Caco-2 (cell line): ENCODE measurements around the gene FNDC5. TPM values are rescaled to one million over a fixed set of nuclear protein-coding genes. Genes with fewer than 3 reads are reported as not detected.

Experiments
- BruUV-seq: library from RNA; stranded (reverse); fragments of 400-500 nt; replicated peaks from 2 replicates; lab custom pipeline; 2021; lab: Mats Ljungman, UMichigan
- CTCF ChIA-PET: fragments of 300-600 bp; sonication (Branson Sonifier 250); formaldehyde crosslinking; loops from one replicate; lab custom pipeline; 2022; ENCODE audit warnings: antibody characterized with exemption; lab: Charles Lee
- POLR2A ChIA-PET: fragments of 300-600 bp; sonication (Branson Sonifier 250); formaldehyde crosslinking; loops from one replicate; lab custom pipeline; 2022; ENCODE audit warnings: antibody characterized with exemption; lab: Charles Lee
- DNase-seq, 2 experiments: peaks; one replicate each; pipeline versions ENCODE4 v3.0.0 to v3.0.0-alpha.2; 2020 to 2022
- H3K27me3 ChIP-seq: replicated peaks from 2 replicates; pipeline ENCODE4 v1.6.0; 2011; ENCODE audit warnings: low read length; ENCODE audit not compliant: control insufficient read depth, insufficient read depth
- H3K36me3 ChIP-seq: 2 replicates; pipeline ENCODE4 v1.5.1; 2011; ENCODE audit warnings: low read length; ENCODE audit not compliant: control insufficient read depth, insufficient read depth
- H3K4me1 ChIP-seq: fragments of 250-450 bp; sonication (Bioruptor Pico); 2 replicates; pipeline ENCODE4 v1.5.1; 2020; ENCODE audit warnings: mild to moderate bottlenecking
- H3K4me3 ChIP-seq: 2 replicates; pipeline ENCODE4 v1.5.1; 2011; ENCODE audit warnings: low read depth, mild to moderate bottlenecking, control low read depth, low read length
- H3K9me3 ChIP-seq: fragments of 250-450 bp; sonication (Bioruptor Pico); 2 replicates; pipeline ENCODE4 v1.5.1; 2020; ENCODE audit warnings: mild to moderate bottlenecking, moderate library complexity
- H3K27ac Mint-ChIP-seq: one replicate; pipeline ENCODE4 v1.8.0; 2022; ENCODE audit warnings: mixed read lengths; ENCODE audit not compliant: unreplicated experiment
- H3K27me3 Mint-ChIP-seq: one replicate; pipeline ENCODE4 v1.8.0; 2022; ENCODE audit warnings: mixed read lengths; ENCODE audit not compliant: insufficient read depth, unreplicated experiment
- H3K36me3 Mint-ChIP-seq: one replicate; pipeline ENCODE4 v1.8.0; 2022; ENCODE audit warnings: mild to moderate bottlenecking, mixed read lengths; ENCODE audit not compliant: insufficient read depth, unreplicated experiment
- H3K4me1 Mint-ChIP-seq: one replicate; pipeline ENCODE4 v1.8.0; 2022; ENCODE audit warnings: low read depth, mixed read lengths; ENCODE audit not compliant: unreplicated experiment
- H3K4me3 Mint-ChIP-seq: one replicate; pipeline ENCODE4 v1.8.0; 2022; ENCODE audit warnings: mild to moderate bottlenecking, moderate library complexity, mixed read lengths; ENCODE audit not compliant: unreplicated experiment
- H3K9me3 Mint-ChIP-seq: one replicate; pipeline ENCODE4 v1.8.0; 2022; ENCODE audit warnings: mixed read lengths; ENCODE audit not compliant: unreplicated experiment
- intact Hi-C: fragments of 100-400 bp; cut with micrococcal nuclease; formaldehyde crosslinking; loops from one replicate; pipeline ENCODE4 v1.10.0; 2022; ENCODE audit not compliant: unreplicated experiment
- total RNA-seq: library from RNA; stranded (reverse); gene quantifications from 2 replicates; pipeline ENCODE4 v1.2.3, GENCODE V29; 2022
- TF ChIP-seq, protein P1 (sequence below), 2 experiments: fragments of 200-600 bp in 1 of 2; IDR thresholded peaks; 1 replicate in 1 of 2; 2 replicates in 1 of 2; pipeline versions ENCODE4 v1.5.1 to v1.8.0; 2011 to 2022; ENCODE audit warnings: antibody characterized with exemption in 1 of 2, control low read depth in 1 of 2, inconsistent platforms in 1 of 2, low read depth in 1 of 2, low read length in 1 of 2, mild to moderate bottlenecking in 1 of 2, moderate library complexity in 1 of 2; ENCODE audit not compliant: insufficient read depth in 1 of 2, severe bottlenecking in 1 of 2, unreplicated experiment in 1 of 2

Gene FNDC5
- total RNA-seq, 1 experiment from 2014 or later, result 1.1 TPM

DNA sequence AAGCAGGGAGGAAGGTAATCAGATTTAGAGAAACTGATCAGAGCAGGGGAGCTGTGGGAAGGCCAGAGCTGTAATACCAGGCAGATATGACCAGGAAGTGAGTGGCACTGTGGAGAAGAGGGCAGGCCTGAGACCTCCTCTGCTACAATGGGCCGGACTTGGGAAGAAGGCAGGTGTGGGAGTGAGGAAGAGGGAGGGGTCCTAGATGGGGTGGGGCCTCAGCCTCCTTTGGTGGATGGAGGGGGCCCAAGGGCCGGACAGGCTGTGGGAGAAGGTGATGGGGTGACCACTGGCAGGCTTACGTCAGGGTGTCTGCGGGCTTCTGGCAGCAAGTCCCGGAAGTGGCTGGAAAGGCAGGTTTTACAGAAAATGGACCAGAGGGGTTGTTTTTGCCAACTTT is 10.6 kb upstream of the FNDC5 start:
- Histone ChIP-seq H3K9me3 (no peaks in the 10 kb centered on the region), H3K4me3 (no peak overlapping the region), H3K27me3 (no peaks in the 10 kb centered on the region), H3K4me1 (no peaks in the 10 kb centered on the region), H3K36me3 (no peaks in the 10 kb centered on the region)
- TF ChIP-seq, protein P1, sequence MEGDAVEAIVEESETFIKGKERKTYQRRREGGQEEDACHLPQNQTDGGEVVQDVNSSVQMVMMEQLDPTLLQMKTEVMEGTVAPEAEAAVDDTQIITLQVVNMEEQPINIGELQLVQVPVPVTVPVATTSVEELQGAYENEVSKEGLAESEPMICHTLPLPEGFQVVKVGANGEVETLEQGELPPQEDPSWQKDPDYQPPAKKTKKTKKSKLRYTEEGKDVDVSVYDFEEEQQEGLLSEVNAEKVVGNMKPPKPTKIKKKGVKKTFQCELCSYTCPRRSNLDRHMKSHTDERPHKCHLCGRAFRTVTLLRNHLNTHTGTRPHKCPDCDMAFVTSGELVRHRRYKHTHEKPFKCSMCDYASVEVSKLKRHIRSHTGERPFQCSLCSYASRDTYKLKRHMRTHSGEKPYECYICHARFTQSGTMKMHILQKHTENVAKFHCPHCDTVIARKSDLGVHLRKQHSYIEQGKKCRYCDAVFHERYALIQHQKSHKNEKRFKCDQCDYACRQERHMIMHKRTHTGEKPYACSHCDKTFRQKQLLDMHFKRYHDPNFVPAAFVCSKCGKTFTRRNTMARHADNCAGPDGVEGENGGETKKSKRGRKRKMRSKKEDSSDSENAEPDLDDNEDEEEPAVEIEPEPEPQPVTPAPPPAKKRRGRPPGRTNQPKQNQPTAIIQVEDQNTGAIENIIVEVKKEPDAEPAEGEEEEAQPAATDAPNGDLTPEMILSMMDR (IDR thresholded peaks at IDR 0.05; ENCODE audit: insufficient read depth in 1 of 2, low read depth in 1 of 2, low read length in 1 of 2, severe bottlenecking in 1 of 2, unreplicated experiment in 1 of 2), result no peak
- ChIA-PET CTCF (no interaction called here), POLR2A (no interaction called here)
- DNase-seq, result no peak
- Mint-ChIP-seq H3K36me3 (peaks cover 4% of the 10 kb centered on the region), H3K4me3 (no peak overlapping the region), H3K9me3 (no peaks in the 10 kb centered on the region), H3K27ac (no peak overlapping the region), H3K27me3 (no peaks in the 10 kb centered on the region), H3K4me1 (no peaks in the 10 kb centered on the region)
- intact Hi-C loops, result no loop called here
- no TSS peak for BruUV-seq

DNA sequence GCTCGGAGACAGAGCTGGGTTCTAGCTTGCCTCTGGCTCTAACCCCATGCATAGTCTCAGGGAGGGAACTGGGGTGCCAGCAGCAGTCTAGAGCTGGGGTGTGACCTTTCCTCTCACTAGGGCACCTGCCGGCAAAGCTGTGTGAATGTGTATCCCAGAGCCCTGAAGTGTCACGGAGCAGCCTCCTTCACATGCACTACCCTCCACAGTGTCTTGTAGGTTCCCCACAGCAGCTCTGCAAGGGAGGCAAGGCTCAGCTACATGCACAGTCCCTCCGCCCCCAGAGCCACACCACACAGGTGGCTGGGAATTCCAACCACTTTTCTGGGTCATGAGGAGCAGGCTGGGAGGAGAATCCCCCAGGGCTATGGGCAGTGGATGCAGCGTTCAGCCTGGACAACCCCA is 7.9 kb upstream of the FNDC5 start:
- Histone ChIP-seq H3K4me3 (no peak overlapping the region), H3K9me3 (no peaks in the 10 kb centered on the region), H3K4me1 (no peaks in the 10 kb centered on the region), H3K27me3 (no peaks in the 10 kb centered on the region), H3K36me3 (no peaks in the 10 kb centered on the region)
- BruUV-seq, result no TSS peak
- DNase-seq, result no peak
- TF ChIP-seq, protein P1 (IDR thresholded peaks at IDR 0.05; ENCODE audit: insufficient read depth in 1 of 2, low read depth in 1 of 2, low read length in 1 of 2, severe bottlenecking in 1 of 2, unreplicated experiment in 1 of 2), result no peak
- POLR2A ChIA-PET, result no interaction called here
- intact Hi-C loops, result no loop called here
- H3K9me3 Mint-ChIP-seq, result no peaks in the 10 kb centered on the region
- peaks cover under 1% of the 10 kb centered on the region for H3K36me3 Mint-ChIP-seq
- CTCF ChIA-PET, result interaction anchor here (0.6 to 0.7 kb wide), 4 partner anchors 19 to 839 kb away, joined by 3 to 5 read pairs (median 4); no protein-coding TSS in a partner anchor
- H3K27me3 Mint-ChIP-seq, result no peaks in the 10 kb centered on the region
- peaks cover 6% of the 10 kb centered on the region for H3K4me1 Mint-ChIP-seq
- no peak overlapping the region for H3K27ac Mint-ChIP-seq
- H3K4me3 Mint-ChIP-seq, result no peak overlapping the region

DNA sequence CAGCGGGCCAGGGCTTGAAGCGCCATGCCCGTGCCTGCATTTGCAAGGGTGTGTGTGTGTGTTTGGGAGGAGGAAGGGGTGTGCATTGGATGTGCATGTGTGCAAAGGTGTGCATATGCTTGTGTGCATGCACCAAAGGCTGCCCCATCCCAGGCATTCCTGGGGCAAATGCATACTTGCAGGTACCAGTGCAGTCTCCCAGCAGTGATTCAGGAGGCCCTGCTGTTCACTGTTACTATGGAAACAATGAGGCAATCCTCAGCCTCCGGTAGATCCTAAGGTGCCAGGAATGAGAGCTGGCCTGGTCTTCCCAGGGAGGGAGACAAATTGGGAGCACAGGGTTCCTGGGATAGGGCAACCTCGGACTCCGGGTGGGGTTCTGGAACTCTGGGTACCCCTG is 7.5 kb upstream of the FNDC5 start:
- Mint-ChIP-seq H3K36me3 (no peaks in the 10 kb centered on the region), H3K9me3 (no peaks in the 10 kb centered on the region), H3K4me3 (no peak overlapping the region), H3K27me3 (no peaks in the 10 kb centered on the region), H3K4me1 (peaks cover 6% of the 10 kb centered on the region), H3K27ac (no peak overlapping the region)
- H3K27me3 ChIP-seq, result no peaks in the 10 kb centered on the region
- CTCF ChIA-PET, result interaction anchor here (0.6 kb wide), 2 partner anchors 18 to 216 kb away, joined by 3 to 4 read pairs; no protein-coding TSS in a partner anchor
- no peaks in the 10 kb centered on the region for H3K36me3 ChIP-seq
- TF ChIP-seq, protein P1 (IDR thresholded peaks at IDR 0.05; ENCODE audit: insufficient read depth in 1 of 2, low read depth in 1 of 2, low read length in 1 of 2, severe bottlenecking in 1 of 2, unreplicated experiment in 1 of 2), result no peak
- no peak for DNase-seq
- BruUV-seq, result no TSS peak
- H3K4me3 ChIP-seq, result no peak overlapping the region
- POLR2A ChIA-PET, result no interaction called here
- no peaks in the 10 kb centered on the region for H3K4me1 ChIP-seq
- no peaks in the 10 kb centered on the region for H3K9me3 ChIP-seq
- intact Hi-C loops, result no loop called here
